ENCODE measurements around the gene UBP1.
"Not testable (repeated sequence)": the region's sequence is repeated elsewhere in the genome, so short reads cannot be mapped to it uniquely, and the experiment has no call there.

Gene UBP1

DNA sequence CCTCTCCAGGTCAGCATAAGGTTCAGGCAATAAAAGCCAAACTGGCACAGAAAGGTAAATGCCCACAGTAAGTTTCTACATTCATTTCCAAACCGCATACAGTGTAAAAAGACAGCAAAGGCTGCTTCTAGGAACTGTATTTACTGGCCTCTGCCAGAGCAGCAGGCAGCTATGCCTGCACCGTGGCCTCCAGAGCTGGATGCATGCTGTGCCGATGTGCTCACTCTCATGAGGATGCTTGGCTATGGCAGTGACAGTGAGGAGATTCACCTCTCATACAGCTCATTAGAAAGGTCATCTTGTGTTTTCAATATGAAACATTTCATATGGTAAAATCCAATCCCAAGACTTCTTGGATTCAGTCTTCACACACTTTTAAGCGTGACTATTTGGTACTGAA is 50.3 kb downstream of the UBP1 start:
- DNase-seq (ENCODE audit: low read depth, low spot score): no peak

DNA sequence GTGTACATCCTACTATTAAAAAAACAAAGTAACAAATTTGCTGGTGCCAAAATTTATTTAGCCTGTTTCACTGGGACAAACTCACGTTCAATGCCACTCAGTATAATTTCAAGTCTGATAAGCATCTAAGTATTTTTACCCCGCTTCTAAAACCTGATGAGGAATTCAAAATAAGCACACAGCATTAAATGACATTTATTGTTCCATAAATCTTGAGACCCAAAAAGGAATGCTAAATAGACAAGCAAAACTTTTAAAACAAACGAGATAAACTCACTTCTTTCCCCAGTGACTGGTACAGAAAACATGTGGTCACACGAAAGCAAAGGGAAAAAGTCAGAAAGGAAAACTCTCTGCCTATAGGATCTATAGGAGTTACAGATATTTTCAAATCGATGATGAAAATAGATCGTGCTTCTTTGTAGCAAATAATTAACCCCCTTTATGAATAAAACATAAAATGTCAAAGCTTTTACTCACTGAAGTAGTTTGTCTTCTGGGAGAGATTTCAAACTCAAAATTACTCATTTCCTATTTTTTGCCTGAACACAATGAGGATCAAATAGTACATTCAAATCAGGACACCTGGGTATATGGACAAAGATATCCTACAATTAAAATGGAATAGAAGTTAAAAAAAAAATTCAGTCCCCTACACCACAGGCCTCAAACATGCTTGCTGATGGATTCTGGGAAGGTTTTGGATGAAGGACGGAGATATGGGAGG is 51.7 kb downstream of the UBP1 start:
- no peak for DNase-seq (ENCODE audit: low read depth, low spot score)

DNA sequence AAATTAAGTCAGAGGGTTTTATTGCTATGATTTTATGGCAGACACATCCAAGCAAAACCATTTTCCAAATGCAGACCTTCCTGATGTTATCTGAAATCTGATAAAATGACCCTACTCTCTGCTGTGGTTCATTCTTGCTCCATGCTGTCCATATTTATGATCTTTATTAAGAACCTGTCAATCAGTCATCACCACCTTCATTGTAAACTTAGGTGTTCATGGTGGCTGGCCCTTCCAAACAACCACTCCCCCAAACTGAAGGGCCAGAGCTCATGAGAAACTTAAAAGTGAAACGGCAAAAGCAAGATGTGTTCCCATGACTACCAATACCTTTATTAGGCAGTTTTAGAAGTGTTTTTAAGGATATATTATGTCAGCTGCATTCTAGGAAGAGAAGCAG is 53.6 kb downstream of the UBP1 start:
- no peak for DNase-seq (ENCODE audit: low read depth, low spot score)

DNA sequence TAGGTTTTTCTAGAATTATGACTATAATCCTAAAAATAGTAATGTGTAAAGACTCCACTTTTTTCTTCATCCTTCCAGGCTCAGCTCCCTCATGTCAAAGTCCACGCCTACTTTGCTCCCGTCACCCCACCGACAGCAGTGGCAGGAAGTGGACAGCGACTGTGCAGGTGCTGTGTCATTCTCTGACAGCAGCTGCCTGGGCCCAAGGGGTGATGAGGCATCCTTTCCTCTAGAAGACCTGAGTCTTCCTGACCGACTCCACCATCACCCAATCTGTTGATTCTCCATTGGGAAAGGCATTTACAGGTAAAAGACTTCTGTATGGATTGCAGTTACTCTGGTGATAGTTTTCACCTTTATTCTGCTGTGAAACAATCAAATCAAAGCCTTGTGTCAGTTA is 54.8 kb downstream of the UBP1 start:
- DNase-seq (ENCODE audit: low read depth, low spot score): no peak

DNA sequence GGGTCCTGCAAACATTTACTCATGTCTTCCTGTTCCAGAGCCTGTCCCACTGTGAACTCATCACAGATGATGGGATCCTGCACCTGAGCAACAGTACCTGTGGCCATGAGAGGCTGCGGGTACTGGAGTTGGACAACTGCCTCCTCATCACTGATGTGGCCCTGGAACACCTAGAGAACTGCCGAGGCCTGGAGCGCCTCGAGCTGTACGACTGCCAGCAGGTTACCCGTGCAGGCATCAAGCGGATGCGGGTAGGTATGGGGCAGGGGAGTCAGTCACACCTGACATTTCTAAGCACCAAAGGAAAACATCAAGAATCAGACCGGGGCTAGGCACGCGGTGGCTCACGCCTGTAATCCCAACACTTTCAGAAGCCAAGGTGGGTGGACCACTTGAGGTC is 56.3 kb downstream of the UBP1 start:
- DNase-seq (ENCODE audit: low read depth, low spot score): no peak

DNA sequence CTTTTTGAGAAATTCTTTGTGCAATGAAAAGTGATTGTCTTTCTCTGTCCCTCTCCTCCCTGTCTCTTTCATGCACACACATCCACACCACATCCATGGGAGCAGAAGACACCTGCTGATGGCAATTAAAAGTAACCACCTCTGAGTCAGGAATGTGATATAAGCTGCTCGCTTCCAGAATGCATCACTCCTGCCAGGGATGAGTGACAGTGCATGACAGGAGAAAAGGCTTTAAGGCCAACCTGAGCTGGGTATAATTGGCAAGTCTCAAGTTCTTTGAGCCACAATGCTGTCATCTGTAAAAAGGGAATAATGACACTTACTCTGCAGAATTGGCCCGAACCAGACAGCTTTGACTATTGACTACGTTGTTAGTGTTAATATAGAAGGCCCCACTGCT is 59.6 kb downstream of the UBP1 start:
- DNase-seq (ENCODE audit: low read depth, low spot score): no peak

DNA sequence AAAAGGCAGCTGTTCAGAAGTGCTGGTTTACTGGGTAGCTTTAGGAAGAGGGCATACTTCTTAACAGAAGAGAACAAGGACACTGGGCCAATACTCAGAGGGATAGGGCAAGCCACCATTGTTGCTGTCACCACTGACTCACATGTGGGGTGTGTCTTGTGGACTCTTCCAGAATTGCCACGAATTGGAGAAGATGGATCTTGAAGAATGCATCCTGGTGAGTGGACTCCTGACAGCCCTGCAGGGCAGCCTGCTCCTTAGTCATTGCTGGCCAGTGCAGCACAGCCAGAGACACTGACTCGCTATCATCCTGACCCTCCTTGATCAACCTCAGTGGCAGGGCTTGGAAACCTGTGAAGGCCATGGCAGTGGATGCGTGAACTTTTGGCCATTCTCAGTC is 62.3 kb downstream of the UBP1 start:
- no peak for DNase-seq (ENCODE audit: low read depth, low spot score)

DNA sequence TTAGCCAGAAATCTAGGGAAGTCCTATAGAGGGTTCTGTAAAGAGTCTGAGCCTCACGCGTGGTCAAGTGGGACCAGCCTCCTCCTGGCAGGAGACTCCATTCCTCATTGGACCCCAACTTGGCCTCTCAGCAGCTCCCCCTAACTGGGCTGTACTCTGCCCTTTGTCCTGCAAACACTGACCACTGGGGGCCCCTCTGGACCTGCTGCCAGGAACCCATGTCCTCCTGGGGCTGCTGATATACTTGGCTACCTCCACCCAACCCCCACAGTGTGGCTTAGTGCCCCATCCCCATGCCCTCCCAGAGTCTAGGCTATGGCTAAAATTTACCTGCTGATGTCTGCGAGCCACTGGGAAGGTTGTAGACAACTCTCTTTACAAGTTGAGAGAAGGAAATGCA is 62.7 kb downstream of the UBP1 start:
- DNase-seq (ENCODE audit: low read depth, low spot score): no peak

DNA sequence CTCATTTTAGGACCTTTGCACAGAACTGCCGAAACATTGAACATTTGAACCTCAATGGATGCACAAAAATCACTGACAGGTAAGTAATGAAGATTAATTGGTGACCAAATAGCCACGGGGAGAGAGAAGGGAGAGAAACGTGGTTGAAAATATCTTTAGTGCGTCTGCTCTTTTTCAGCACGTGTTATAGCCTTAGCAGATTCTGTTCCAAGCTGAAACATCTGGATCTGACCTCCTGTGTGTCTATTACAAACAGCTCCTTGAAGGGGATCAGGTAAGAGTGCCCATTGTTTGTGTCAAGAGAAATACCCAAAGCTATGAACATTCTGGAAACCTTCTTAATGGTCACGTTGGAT is 67.1 kb downstream of the UBP1 start:
- no peak for DNase-seq (ENCODE audit: low read depth, low spot score)

DNA sequence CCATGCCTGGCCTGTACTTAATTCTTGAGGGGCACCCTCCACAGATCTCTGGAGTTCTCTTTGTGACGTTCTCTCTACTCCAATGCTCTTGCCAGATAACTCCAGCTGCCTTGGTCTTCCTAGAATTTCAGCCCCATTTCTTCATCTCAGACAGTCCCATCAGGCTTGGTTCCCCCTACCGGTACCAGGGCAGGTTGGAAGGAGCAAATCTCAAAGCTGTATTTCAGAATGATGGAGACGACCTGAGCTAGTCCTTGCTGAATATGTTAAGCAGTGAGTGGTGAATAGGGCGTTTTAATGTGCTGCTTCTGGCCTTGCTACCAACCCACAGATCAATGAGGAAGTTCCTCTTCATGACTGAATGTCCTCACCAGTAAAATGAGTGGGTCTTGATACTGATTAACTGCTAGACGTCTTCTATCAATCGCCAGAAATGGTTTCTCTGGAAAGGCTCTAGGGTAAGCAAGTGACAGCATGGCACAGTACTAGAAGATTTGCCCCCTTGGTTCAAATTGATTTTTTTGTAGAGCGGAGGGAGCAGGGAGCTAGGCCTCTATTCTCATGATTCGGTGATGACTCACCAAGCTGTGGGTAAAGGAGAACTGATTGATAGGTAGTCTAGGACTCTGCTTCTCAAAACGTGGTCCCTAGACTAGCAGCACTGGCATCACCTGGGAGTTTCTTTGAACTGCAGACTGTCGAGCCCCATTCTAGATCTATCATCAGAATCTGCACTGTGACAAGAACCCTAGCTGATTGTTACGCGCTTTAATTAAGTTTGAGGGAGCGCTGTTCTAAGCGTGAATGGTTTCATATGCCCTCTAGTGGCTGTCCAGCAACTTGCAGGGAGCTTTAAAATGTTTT is 67.8 kb downstream of the UBP1 start:
- DNase-seq (ENCODE audit: low read depth, low spot score): peak; percentile 41

DNA sequence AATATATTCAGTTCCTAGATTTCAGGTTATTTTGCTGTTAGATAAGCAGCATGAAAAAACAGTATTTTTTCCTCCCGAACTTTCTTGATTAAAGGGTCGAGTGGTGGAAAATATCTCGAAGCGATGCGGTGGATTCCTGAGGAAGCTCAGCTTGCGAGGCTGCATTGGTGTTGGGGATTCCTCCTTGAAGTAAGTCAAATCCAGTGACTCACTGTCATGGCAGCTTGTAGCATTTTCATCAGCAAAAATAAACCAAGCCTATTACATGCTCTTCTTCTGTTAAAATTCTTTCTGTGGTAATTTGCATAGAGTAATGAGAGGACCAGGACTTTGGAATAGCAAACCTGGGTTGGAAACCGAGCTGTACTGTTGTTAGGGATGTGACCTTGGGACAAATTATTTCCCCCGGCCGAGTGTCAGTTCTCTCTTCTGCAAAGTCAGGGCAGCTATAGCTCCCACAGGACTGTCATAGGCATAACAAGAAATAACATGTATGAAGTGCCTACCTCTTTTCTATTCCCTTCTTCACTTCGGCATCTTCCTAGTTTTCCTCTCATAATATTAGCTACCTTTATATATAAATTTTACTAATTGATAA is 75.6 kb downstream of the UBP1 start:
- DNase-seq (ENCODE audit: low read depth, low spot score): no peak

DNA sequence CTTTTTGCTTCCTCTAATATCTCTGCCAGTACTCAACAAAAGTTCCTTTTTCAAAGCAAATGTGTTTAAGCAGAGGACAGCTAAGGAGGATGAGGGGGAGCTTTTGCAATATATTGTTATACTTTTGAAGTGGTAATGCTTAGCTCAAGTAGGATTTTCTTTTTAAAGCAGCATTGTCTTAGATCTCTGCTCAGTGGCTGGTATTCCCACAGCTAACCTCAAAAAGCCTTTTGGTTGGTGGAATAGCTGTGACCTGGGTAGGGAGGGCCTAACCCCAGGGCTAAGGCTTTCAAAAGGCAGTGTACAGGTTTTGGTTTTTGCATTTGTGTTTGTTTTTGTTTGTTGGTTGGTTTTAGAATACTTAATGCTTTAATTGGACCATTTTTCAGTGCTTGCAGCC is 76.1 kb downstream of the UBP1 start:
- no peak for DNase-seq (ENCODE audit: low read depth, low spot score)

DNA sequence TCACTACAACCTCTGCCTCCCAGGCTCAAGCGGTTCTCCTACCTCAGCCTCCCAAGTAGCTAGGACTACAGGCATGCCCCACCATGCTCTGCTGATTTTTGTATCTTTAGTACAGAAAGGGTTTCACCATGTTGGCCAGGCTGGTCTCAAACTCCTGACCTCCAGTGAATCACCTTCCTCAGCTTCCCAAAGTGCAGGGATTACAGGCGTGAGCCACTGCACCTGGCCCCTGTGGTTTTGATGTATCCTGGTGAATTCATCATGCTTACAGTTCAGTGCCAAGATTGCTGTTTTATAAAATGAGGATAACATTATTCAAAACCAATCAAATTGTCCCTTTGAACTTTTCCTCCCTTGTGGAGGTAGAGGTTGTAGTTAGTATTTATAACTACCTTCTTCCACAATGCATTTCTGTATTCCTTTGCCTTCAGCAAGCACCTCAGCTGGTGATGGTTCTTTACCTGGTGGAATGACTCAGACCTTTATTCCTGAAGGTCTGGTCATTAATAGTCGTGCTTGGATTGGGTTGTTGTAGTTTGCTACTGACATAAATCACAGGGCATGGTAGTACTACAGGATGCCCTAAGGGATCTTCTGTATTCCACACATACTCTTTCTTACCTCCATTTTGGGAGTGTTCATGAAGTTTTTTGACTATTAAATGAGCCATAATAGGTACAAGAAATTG is 76.9 kb downstream of the UBP1 start:
- DNase-seq (ENCODE audit: low read depth, low spot score): no peak

DNA sequence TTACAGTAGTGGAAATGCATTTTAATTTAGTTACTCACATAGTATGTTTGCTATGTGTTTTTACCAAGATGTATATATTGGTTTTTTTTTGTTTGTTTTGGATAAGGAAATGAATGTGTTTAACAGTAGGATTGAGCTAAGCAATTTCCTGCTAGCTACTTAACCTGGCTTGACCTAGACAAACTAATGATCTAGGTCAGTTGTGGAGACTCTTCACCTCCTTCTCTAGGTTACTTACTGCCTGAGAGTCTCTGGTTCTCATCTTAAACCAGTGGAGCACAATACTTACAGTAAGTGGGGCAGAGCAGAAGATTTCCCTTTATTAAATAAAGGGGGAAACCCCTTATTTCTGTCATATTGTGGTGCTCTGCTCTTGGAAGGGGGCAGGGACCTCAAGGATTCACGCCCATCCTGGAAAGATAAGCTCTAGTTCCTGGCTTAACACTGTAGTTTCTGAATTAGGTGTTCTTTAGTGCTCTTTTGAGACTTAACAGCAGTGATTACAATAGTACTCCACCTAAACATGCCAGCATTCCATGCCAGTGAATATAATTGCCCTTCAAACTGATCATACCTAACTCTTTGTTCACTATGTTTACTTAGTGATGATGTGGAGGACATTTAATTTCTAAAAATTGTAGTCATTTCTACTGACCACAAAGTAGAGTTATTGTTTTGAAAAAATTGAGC is 79.9 kb downstream of the UBP1 start:
- DNase-seq (ENCODE audit: low read depth, low spot score): no peak

DNA sequence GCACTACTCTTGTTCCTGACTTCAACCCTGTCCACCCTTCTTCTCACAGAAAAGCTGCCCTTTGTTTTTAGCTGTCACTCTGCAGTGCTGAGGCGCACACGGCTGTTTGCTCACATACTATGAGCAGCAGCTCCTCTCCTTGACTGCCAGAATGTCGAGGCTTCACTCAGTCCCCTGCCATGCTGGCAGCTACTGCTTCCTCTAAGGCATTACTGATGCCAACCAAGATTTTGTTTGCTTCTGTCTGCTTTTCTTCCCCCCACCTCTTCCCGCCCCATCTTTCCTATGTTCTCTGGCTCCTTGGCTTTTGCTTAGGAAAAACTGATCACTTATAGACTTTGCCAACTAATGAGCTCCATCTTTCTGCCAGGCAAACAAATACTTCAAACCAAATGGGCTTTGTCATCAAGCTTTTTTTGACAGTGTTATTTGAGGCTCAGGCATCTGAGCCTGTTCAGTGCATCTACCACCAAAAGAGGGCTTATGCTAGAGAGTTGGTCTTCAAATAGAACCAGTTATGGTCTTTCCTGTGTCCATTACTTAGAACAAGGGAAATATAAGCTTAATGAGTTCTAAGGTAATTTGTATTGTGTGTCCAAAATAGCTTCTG is 81.9 kb downstream of the UBP1 start:
- DNase-seq (ENCODE audit: low read depth, low spot score): no peak

DNA sequence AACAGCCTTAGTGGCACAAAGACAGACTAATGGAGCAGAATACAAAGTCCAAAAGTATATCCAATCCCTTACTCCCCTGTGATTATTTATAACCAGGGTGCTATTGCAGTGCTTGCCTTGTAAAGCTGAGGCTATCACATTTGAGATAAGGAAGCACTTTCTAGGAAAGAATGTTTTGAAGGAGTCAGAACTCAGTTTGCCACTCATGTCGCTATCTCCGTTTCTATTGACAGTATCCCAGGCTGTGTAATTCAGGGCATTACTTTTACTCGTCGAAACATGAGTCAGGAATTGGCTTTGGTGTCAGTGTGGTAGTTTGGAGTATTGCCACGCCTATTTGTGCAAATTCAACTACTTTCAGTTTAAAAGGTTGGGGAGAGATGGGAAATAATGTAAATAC is 84.6 kb downstream of the UBP1 start:
- DNase-seq (ENCODE audit: low read depth, low spot score): no peak

DNA sequence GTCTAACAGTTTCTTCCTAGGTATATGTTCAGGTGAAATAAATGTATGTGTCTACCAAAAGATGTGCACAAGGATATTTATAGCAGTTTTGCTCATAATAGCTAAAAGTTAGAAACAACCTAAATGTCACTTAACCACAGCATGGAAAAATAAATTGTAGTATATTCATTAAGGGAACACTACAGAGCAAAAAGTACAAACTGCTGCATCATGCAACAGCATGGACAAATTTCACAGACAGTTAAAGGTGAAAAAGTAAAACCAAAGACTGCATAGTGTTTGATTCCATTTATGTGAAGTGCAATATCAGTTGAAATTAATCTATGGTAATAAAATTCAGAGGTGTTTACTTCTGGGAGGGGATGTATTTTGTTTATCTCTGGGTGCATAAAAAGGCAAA is 100.4 kb downstream of the UBP1 start:
- no peak for DNase-seq (ENCODE audit: low read depth, low spot score)

DNA sequence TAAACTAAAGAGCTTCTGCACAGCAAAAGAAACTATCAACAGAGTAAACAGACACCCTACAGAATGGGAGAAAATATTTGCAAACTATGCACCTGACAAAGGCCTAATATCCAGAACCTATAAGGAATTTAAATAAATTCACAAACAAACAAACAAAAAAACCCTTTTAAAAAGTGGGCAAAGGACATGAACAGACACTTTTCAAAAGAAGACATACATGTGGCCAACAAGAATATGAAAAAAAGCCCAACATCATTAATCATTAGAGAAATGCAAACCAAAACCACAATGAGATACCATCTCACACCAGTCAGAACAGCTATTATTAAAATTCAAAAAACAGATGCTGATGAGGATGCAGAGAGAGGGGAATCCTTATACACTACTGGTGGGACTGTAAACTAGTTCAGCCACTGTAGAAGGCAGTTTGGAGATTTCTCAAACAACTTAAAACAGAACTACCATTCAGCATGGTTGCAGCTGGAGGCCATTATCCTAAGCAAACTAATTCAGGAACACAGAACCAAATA is 101.2 kb downstream of the UBP1 start:
- not testable (repeated sequence) for DNase-seq (ENCODE audit: low read depth, low spot score)

All from brain pericyte (primary cell).